Left lung (tissue), 10 donors: Measurements from ENCODE around the gene SLC6A9. TPM values are rescaled to one million over a fixed set of nuclear protein-coding genes. Genes with fewer than 3 reads are reported as not detected.

Experiments used
- ATAC-seq: fragments of 200-7000 bp; cut with Tn5 transposase; one replicate; pipeline ENCODE4 v1.9.1; 2020; ENCODE audit warnings: moderate library complexity
- DNase-seq, 4 donors: peaks; one replicate each; pipeline ENCODE4 v3.0.0-alpha.2; 2013 to 2020
- H3K27ac ChIP-seq, 2 donors: fragments of 200-600 bp; sonication (generic) in 1 of 2; one replicate each; pipeline versions ENCODE4 v1.5.0 to v1.8.0; 2020 to 2021
- H3K27me3 ChIP-seq, 2 donors: fragments of 200-600 bp; sonication (generic) in 1 of 2; one replicate each; pipeline versions ENCODE4 v1.5.0 to v1.8.0; 2020 to 2021
- H3K36me3 ChIP-seq, 2 donors: fragments of 200-600 bp; sonication (generic) in 1 of 2; one replicate each; pipeline versions ENCODE4 v1.5.0 to v1.8.0; 2020 to 2021
- H3K4me1 ChIP-seq, 2 donors: fragments of 200-600 bp; one replicate each; pipeline ENCODE4 v1.8.0; 2021
- H3K4me3 ChIP-seq, 2 donors: fragments of 200-600 bp; sonication (generic) in 1 of 2; one replicate each; pipeline versions ENCODE4 v1.5.0 to v1.8.0; 2020 to 2021; ENCODE audit warnings: mild to moderate bottlenecking in 1 of 2
- H3K9me3 ChIP-seq, 2 donors: fragments of 200-600 bp; sonication (generic) in 1 of 2; one replicate each; pipeline versions ENCODE4 v1.5.0 to v1.8.0; 2020 to 2021
- CTCF ChIP-seq, 2 donors: fragments of 200-600 bp; sonication (generic) in 1 of 2; IDR thresholded peaks; one replicate each; pipeline versions ENCODE4 v1.5.0 to v1.8.0; 2021; ENCODE audit warnings: antibody characterized with exemption in 2 of 2
- intact Hi-C, 2 donors: fragments of 100-400 bp; cut with DNase I; formaldehyde crosslinking; loops; one replicate each; pipeline versions ENCODE4 v1.11.2 to v1.14.2; 2022
- polyA plus RNA-seq, 6 donors: library from polyadenylated mRNA; unstranded; fragments of 120-200 nt; gene quantifications; one replicate each; pipeline ENCODE4 v1.2.1, GENCODE V29; 2013; ENCODE audit not compliant: insufficient read length in 6 of 6
- total RNA-seq, 2 donors: library from RNA; stranded (reverse); fragmentation: NEBNext Ultra II Directional; extraction: Animal tissue kit (Norgen Biotek cat#: 25700); gene quantifications; one replicate each; pipeline ENCODE4 v1.2.1, GENCODE V29; 2021
- donor health status: DM: no; HTN: yes; CAD: no.
- donor health status: DM: no; HTN: no; CAD: no.

Gene SLC6A9
- total and polyA plus RNA-seq, 8 donors: 10.9 to 28.5 (median 14.6) TPM

DNA sequence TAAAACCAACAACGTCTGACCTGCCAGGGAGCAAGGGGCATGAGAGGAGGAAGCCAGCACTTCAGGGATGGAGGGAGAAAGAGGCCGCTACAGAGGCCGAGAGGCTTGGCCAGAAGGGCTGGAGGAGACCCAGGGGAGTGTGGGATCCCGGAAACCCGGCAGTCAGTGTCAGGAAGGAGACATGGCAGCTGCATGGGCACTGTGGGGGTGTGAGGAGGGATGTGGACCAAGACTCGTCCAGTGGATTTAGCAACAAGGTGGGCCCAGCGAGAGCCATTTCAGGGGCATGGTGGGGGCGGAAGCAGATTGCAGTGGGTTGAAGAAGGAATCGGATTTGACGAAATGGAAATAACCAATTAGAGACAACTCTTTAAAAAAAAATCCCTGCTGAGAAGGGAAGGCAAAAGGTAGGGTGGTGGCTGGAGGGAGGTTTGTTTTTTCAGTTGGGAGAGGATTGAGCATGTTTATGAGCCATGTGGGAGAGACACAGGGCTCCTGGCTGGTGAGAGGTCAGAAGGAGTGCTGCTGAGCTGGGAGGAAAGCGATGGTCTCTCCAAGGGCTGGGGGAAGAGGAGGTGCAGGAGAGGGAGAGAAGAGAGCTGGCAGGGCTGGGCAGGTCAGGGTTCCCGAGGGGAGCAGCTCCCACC is 47.9 kb downstream of the SLC6A9 start:
- Histone ChIP-seq H3K4me3 (no peak overlapping the region), H3K36me3 (peaks cover 0 to 16% of the 10 kb centered on the region in 2 donors), H3K9me3 (no peaks in the 10 kb centered on the region), H3K27me3 (no peaks in the 10 kb centered on the region), H3K27ac (no peak overlapping the region), H3K4me1 (peaks cover 13 to 42% of the 10 kb centered on the region in 2 donors)
- intact Hi-C loops: no loop called here
- TF ChIP-seq CTCF (IDR thresholded peaks at IDR 0.05): no peak
- ATAC-seq (no peak), DNase-seq (no peak)

DNA sequence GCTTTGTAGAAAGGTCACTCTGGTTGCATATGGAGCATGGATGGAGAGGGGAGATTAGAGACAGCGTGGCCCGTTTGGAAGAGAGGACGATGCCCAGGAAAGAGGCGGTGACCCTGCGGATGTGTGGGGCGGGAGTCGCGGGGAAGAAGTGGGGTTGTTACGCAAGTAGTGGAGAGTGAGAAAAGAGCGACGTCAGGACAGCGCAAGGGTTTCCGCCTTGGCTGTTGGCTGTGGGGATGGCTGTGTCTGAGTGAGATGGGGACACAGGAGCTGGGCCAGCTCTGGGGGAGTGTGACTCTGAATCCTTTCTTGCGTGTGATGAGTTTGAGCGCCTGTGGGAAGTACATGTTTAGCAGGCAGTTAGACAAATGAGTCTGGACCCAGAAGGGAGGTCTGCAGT is 48.5 kb downstream of the SLC6A9 start:
- Histone ChIP-seq H3K4me3 (no peak overlapping the region), H3K27me3 (no peaks in the 10 kb centered on the region), H3K36me3 (peaks cover 0 to 21% of the 10 kb centered on the region in 2 donors), H3K4me1 (peaks cover 15 to 48% of the 10 kb centered on the region in 2 donors), H3K27ac (no peak overlapping the region), H3K9me3 (no peaks in the 10 kb centered on the region)
- intact Hi-C loops: no loop called here
- DNase-seq: peak in 1 of 4 donors; percentile 80
- no peak for TF ChIP-seq CTCF (IDR thresholded peaks at IDR 0.05)
- ATAC-seq: no peak

DNA sequence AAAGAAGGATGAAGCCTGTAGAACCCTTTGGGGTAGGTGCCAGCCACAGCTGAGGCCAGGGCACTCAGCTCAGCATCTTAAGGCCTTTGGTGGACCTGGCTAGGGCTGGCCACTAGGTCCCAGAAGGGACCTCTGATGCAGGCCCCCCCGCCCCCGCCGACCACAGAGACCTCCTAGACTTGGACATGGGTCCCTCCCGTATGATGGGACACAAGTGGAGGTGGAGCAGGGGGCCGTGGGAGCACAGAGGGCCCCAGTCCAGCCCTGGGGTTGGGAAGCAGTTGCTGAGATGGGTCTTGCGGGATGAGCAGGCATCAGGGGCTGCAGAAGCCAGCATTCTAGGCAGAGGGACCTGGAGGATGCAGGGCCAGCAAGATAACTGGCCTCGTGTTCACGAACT is 49.0 kb downstream of the SLC6A9 start:
- DNase-seq (no peak), ATAC-seq (no peak)
- no peak overlapping the region for H3K27ac ChIP-seq
- no peaks in the 10 kb centered on the region for H3K27me3 ChIP-seq
- H3K36me3 ChIP-seq: peaks cover 0 to 27% of the 10 kb centered on the region in 2 donors
- peaks cover 15 to 54% of the 10 kb centered on the region in 2 donors for H3K4me1 ChIP-seq
- no peaks in the 10 kb centered on the region for H3K9me3 ChIP-seq
- TF ChIP-seq CTCF (IDR thresholded peaks at IDR 0.05): no peak
- H3K4me3 ChIP-seq: no peak overlapping the region
- intact Hi-C loops: no loop called here

DNA sequence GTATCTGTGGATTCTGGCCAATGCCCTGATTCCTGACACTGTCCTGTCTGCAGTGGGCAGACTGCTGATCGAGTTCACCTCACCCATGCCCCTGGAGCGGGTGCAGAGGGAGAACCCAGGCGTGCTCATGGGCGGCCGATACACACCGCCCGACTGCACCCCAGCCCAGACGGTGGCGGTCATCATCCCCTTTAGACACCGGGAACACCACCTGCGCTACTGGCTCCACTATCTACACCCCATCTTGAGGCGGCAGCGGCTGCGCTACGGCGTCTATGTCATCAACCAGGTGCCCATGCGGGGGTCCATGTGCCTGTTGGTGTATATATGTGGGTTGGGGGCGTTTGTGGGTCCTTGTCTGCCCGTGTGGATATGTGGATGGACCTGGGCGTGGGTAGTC is 49.6 kb downstream of the SLC6A9 start:
- no peak overlapping the region for H3K27ac ChIP-seq
- H3K36me3 ChIP-seq: peaks cover 2 to 33% of the 10 kb centered on the region in 2 donors
- H3K27me3 ChIP-seq: no peaks in the 10 kb centered on the region
- H3K4me1 ChIP-seq: peaks cover 21 to 60% of the 10 kb centered on the region in 2 donors
- no peak overlapping the region for H3K4me3 ChIP-seq
- ATAC-seq: no peak
- DNase-seq: peak in 1 of 4 donors; percentile 59
- intact Hi-C loops: no loop called here
- H3K9me3 ChIP-seq: no peaks in the 10 kb centered on the region
- TF ChIP-seq CTCF (IDR thresholded peaks at IDR 0.05): no peak

GRCh38 chr1:43981135-43981491 is 50.1 kb downstream of the SLC6A9 start:
- intact Hi-C loops: no loop called here
- ATAC-seq (no peak), DNase-seq (peak in 1 of 4 donors; percentile 78)
- H3K4me3 ChIP-seq: peak overlapping the region in 1 of 2 donors; percentile 63
- no peak overlapping the region for H3K27ac ChIP-seq
- no peaks in the 10 kb centered on the region for H3K9me3 ChIP-seq
- no peaks in the 10 kb centered on the region for H3K27me3 ChIP-seq
- peaks cover 26 to 65% of the 10 kb centered on the region in 2 donors for H3K4me1 ChIP-seq
- H3K36me3 ChIP-seq: peaks cover 5 to 38% of the 10 kb centered on the region in 2 donors
- TF ChIP-seq CTCF (IDR thresholded peaks at IDR 0.05): no peak
